Hematopoietic multipotent progenitor cell treated with erythropoietin and hydrocortisone succinate and interleukin-3 and kit ligand, for 17 days (in vitro differentiated cells): ENCODE results near the gene CDK6.
"Not testable (repeated sequence)": the region's sequence is repeated elsewhere in the genome, so short reads cannot be mapped to it uniquely, and the experiment has no call there.

Experiments
- DNase-seq: peaks from one replicate; pipeline ENCODE4 v3.0.0-alpha.2; 2015; ENCODE audit warnings: low spot score

The CDK6 gene

DNA sequence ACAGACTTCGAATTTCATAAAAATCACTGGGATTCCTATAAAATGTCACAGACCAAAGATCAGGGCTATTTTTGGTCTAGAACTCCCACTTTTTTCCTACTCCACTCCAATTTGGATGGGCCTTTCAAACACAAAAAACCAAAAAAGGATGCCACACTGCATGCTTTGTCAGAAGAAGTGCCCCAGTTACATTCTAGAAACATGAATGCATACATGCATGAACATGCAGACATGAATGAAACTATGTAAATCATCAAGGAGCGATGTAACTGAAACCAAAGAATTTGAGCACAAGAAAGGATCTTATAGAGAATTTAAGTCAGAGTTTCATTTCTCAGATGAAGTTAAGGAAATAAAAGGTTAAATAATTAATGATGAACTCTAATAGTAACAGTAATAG is 214.3 kb downstream of the CDK6 start:
- no peak for DNase-seq

- no peak for DNase-seq
Measured at GRCh38 chr7:92621561-92622023, 214.8 kb downstream of the CDK6 start.

GRCh38 chr7:92621026-92621540 is 215.3 kb downstream of the CDK6 start:
- DNase-seq = peak; percentile 79

DNA sequence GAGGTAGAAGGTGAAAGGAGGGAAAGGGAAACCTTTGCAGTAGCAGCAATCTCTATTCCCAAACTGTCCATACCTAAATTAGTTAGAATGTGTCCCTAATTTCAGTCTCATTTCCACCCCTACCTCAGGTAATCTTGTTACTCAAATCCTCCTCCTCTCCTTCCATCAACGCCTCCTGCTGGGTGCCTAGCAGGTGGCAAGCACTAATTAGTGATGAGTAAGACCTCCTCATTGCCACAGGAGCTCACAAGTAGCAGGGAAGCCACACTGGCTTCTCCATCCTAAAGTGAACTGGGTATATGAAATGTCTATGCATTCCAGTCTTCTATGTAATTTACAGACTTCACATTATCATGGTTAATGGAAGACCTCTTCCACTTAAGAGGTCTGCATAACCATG is 220.5 kb downstream of the CDK6 start:
- DNase-seq = no peak

DNA sequence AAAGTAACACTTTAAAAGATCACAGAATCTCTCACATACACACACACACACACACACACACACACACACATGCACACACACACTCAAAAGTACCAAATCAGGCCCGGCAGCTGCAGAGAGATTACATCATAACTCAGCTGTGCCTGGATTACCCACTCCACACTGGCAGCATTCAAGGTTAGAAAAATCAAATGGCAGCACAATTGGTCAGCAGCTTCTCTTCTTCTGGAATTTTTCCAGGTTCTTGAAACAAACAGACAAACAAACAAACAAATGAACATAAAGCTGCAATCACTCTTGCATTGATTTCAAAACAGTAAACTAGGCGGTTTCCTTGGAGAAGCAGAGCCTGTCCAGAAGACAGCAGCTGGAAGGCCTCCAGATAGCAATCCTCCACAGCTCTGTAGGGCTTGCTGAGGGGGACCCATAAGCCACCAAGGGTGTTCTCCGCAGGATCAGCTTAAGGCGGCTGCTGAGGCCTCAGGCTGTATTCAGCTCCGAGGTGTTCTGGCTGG is 221.7 kb downstream of the CDK6 start:
- no peak for DNase-seq

- DNase-seq = no peak
Measured at GRCh38 chr7:92613720-92614119, 222.7 kb downstream of the CDK6 start.

DNA sequence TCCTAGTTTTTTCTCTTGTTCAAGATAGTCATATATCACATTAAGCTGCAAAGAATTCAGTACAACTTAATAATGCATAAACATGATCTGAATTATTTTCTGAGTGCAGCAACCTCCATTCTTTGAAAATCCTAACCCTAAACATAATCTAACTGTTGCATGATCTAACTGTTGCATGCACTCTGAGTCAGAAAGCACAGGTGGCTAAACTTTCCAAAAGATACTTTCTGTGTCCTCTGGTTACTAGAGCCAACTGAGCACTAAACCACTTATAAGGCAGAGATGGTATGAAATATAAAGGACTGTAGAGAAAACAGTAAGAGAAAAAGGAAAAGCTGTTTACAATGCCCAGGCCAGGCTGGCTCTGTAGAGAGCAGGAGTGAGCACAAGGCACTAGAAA is 223.2 kb downstream of the CDK6 start:
- DNase-seq = no peak

DNA sequence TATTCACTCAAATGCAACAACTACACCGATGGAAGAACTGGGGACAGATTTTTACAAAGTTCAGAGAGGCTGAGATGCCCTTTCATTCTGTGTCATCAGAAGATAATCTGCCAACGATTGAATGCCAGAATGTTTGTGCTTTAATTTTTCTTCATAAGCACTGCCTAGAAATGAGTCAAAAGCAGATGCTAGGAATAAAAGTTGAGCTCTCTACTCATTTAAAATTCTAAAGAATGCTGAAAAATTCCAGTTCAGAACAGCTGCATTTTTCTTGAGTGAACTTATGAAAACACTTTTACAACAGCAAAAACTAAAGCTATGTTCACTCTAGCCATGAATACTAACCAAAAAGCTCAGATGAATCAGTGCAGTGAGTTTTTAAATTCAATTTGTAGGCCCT is 223.9 kb downstream of the CDK6 start:
- DNase-seq = no peak

DNA sequence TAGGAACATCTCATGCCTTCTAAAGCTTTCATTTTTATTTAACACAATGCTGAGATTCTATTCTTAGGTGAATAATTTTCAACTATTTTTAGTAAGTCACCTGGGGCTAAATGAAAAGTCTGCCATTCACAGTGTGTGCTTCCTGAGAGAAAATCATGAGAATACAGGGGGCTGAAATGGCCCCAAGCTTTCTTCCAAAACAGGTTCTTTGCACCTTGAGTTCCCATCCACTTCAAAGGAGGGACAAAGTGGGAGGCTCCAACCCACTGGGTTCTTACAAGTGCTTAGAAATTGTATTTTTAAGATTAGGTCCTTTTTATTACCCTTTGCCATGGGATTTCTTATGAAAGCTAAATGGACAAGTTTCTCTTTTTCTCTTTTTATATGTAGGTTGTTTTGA is 224.6 kb downstream of the CDK6 start:
- DNase-seq = no peak

GRCh38 chr7:92609921-92610518 is 226.4 kb downstream of the CDK6 start:
- peak; percentile 43 for DNase-seq

DNA sequence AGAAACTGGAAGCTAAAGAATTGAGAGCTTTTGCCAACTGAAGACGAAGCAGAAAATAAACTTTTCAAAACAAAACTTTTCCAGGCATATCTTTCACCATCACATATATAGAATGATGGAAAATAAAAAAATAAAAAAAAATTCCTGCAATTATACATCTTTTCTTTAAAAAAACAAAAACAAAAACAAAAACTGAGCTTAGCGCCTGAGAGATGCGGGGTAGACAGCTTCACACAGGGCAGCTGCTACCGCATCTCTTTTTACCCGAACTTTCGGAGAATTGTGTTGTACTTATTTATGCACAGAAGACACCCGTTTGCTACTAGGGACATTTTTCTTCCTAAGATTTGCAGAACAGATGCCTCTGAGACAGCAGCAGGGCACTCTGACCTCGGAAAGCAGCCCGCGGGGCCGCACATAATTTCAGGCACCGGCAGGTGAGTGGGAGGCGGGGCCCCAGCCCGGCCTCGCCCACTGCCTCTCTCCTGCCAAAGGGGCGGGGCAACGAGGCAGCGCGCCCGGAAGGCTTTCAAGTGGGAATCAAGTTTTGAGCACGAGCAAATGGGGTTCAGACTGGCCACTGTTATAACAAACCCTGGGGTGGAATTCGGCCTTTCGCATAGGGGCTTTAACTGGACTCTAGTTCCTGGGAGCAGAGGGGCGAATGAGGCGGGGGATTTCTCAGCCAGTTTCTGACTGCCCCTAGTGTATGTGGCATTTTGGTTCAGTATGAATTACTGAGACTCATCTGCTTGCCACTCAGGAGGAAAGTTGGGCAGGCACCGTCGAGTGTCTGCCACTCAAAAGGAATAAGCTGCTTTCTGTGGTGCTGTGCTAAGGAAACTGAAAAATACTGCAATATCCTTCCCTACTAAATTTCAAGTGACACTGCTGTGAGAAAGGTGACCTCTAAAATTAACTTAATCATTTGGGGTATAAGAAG is 227.7 kb downstream of the CDK6 start:
- DNase-seq = no peak

- no peak for DNase-seq
Measured at GRCh38 chr7:92606985-92607384, 229.4 kb downstream of the CDK6 start.

GRCh38 chr7:92604517-92604916 is 231.9 kb downstream of the CDK6 start:
- not testable (repeated sequence) for DNase-seq

GRCh38 chr7:92603089-92603445 is 233.3 kb downstream of the CDK6 start:
- no peak for DNase-seq

DNA sequence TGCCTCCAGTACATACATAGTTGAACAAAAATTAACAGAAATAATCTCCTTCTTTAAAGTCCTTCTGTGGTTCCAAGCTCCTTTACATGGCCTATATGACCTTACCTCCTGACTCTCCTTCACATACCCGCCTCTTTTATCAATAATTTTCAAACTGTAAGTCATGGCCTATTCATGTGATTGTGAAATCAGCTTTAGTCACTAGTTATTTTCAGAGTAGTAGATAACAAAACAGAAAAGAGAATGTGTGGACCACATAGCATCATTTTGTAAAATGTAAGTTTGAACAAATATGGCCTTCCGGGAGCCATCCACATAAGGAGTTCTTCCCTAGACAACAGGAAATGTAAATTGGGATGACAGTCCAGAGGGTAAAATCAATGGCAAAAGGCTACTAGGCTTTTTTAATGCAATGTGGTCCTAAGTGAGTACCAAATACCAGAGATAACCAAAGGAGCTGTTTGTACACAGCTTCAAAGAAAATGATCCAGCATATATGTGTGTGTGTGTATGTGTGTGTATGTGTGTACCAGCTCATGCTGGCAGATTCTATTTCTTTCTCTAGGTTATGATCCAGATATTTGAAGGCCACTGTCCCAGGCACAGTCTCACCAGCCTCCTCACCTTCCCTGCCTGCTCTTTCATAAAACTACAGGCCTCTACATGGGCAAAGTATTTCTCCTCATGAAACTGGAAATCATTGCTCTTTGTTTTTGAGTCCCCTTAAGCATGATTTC is 233.9 kb downstream of the CDK6 start:
- no peak for DNase-seq

DNA sequence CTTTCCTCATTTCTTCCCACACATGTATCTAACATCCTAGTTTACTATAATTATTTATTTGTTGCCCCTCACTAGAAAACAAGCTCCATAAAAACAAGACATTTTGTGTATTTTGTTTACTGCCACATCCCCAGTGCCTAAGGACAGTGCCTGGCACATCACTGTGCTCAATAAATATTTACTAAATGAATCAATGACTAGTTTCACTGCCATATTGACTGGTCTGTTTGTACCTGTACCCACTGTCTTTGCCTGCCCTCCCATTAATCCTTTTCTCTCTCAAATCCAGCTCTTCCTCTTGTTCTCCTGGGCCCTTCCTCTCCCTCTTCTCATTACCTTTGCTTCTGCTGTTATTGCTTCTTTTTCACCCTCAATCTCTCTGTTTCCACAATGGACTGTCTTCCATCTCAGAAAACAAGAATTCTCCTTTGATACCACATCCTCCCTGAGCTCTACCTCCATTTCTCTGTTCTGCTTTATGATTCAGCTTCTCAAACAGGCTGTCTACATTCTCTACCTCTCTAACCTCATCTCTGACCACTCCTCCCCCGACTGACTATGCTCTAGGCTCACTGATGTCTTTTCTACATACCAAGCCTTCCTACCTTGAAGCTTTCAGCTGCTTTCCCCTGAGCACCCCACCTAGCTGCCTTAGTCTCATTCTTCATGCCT is 237.9 kb downstream of the CDK6 start:
- DNase-seq = no peak

GRCh38 chr7:92595281-92595680 is 241.1 kb downstream of the CDK6 start:
- DNase-seq = no peak

- DNase-seq = no peak
Measured at GRCh38 chr7:92594746-92595145, 241.6 kb downstream of the CDK6 start.

DNA sequence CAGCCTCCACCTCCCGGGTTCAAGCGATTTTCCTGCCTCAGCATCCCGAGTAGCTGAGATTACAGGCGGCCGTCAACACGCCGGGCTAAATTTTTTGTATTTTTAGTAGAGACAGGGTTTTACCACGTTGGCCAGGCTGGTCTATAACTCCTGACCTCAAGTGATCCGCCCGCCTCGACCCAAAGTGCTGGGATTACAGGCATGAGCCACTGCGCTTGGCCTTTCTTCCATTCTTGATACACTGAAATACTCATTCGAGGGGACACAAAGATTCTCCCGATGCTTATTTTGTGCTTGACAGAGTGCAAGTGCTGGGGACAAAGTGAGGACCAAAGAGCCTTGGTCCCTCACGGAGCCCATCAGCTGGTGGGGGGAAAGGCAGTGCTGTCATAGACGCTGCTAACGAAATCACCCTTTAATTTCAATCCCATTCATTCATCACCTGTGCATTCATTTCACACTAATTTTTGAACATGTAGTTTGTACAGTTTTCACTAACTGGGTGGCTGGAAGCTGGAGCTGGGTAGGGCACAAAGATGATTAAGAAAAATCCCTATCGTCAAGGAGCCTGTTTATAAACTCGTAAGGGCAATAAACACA is 245.6 kb downstream of the CDK6 start:
- DNase-seq = no peak

GRCh38 chr7:92589056-92589455 is 247.3 kb downstream of the CDK6 start:
- DNase-seq = no peak

DNA sequence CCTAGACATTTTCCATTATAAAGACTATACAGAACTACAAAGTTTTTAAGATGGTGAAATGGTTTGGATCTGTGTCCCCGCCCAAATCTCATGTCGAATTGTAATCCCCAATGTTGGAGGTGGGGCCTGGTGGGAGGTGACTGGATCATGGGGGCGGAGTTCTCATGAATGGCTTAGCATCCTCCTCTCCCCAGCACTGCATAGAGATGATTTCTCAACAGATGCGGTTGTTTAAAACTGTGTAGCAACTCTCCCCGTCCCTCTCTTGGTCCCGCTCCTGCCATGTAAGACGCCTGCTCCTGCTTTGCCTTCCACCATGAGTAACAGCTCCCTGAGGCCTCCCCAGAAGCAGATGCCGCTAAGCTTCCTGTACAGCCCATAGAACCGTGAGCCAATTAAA is 247.8 kb downstream of the CDK6 start:
- DNase-seq = no peak
